Ascending aorta (tissue), 2 donors: ENCODE results near the gene KRTAP10-7. TPM values are rescaled to one million over a fixed set of nuclear protein-coding genes. Genes with fewer than 3 reads are reported as not detected.
"Not testable (repeated sequence)": the region's sequence is repeated elsewhere in the genome, so short reads cannot be mapped to it uniquely, and the experiment has no call there.

ENCODE experiments used
- DNase-seq, 2 donors: peaks; one replicate each; pipeline ENCODE4 v3.0.0-alpha.2; 2019; ENCODE audit warnings: low spot score in 2 of 2
- H3K27ac ChIP-seq, 2 donors: fragments of 200-600 bp; sonication (generic); one replicate each; pipeline ENCODE4 v1.5.1; 2016 to 2017; ENCODE audit warnings: mild to moderate bottlenecking in 1 of 2
- H3K27me3 ChIP-seq: fragments of 200-600 bp; sonication (generic); one replicate; pipeline ENCODE4 v1.5.1; 2017
- H3K36me3 ChIP-seq, 2 donors: fragments of 200-600 bp; sonication (generic); one replicate each; pipeline ENCODE4 v1.5.1; 2016
- H3K4me1 ChIP-seq, 2 donors: fragments of 200-600 bp; sonication (generic); one replicate each; pipeline ENCODE4 v1.5.1; 2016 to 2017; ENCODE audit warnings: mild to moderate bottlenecking in 1 of 2
- H3K4me3 ChIP-seq, 2 donors: fragments of 200-600 bp; sonication (generic); one replicate each; pipeline ENCODE4 v1.5.1; 2016 to 2017; ENCODE audit warnings: mild to moderate bottlenecking in 1 of 2
- H3K9me3 ChIP-seq, 2 donors: fragments of 200-600 bp; sonication (generic); one replicate each; pipeline ENCODE4 v1.5.1; 2016
- intact Hi-C: fragments of 100-400 bp; cut with DNase I; formaldehyde crosslinking; loops from one replicate; pipeline ENCODE4 v1.15.1; 2023
- total RNA-seq: library from RNA; depleted of rRNA; stranded (reverse); fragments of >200 nt; gene quantifications from one replicate; pipeline ENCODE4 v1.1.0, GENCODE V29; 2016
- TF ChIP-seq, protein P1 (sequence below), 3 experiments: fragments of 200-600 bp in 2 of 3; fragments of 450-650 bp in 1 of 3; sonication (generic) in 2 of 3; IDR thresholded peaks; one replicate each; pipeline ENCODE4 v1.5.1; 2016 to 2019; ENCODE audit warnings: antibody characterized with exemption in 3 of 3, mild to moderate bottlenecking in 1 of 3, moderate library complexity in 1 of 3

KRTAP10-7 gene
- total RNA-seq, 1 donor from 2014 or later, result not detected

DNA sequence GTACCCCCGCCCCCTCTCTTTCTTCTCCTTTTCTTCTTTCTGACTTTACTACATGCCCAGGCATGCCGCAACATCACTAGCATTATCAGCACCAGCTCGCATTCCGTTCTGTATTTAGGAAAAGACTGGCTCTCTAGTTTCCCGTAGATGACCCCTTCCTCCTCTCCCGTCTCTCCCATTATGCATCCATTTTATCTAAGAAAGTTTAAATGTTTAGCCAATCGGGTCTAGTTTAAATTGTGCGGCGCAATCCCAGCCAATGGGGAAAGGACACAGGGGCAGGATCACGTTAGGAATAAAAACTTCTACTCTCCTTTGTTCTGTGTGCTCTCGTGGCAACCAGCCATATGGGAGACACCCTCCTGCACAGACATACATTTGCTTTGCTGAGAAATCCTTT lies 2.3 kb upstream of the KRTAP10-7 start:
- Histone ChIP-seq H3K4me1 (no peaks in the 10 kb centered on the region), H3K9me3 (no peaks in the 10 kb centered on the region), H3K4me3 (no peak overlapping the region), H3K27me3 (no peaks in the 10 kb centered on the region), H3K27ac (no peak overlapping the region), H3K36me3 (no peaks in the 10 kb centered on the region)
- intact Hi-C loops, result no loop called here
- TF ChIP-seq, protein P1, sequence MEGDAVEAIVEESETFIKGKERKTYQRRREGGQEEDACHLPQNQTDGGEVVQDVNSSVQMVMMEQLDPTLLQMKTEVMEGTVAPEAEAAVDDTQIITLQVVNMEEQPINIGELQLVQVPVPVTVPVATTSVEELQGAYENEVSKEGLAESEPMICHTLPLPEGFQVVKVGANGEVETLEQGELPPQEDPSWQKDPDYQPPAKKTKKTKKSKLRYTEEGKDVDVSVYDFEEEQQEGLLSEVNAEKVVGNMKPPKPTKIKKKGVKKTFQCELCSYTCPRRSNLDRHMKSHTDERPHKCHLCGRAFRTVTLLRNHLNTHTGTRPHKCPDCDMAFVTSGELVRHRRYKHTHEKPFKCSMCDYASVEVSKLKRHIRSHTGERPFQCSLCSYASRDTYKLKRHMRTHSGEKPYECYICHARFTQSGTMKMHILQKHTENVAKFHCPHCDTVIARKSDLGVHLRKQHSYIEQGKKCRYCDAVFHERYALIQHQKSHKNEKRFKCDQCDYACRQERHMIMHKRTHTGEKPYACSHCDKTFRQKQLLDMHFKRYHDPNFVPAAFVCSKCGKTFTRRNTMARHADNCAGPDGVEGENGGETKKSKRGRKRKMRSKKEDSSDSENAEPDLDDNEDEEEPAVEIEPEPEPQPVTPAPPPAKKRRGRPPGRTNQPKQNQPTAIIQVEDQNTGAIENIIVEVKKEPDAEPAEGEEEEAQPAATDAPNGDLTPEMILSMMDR (IDR thresholded peaks at IDR 0.05), result no peak
- DNase-seq, result no peak

DNA sequence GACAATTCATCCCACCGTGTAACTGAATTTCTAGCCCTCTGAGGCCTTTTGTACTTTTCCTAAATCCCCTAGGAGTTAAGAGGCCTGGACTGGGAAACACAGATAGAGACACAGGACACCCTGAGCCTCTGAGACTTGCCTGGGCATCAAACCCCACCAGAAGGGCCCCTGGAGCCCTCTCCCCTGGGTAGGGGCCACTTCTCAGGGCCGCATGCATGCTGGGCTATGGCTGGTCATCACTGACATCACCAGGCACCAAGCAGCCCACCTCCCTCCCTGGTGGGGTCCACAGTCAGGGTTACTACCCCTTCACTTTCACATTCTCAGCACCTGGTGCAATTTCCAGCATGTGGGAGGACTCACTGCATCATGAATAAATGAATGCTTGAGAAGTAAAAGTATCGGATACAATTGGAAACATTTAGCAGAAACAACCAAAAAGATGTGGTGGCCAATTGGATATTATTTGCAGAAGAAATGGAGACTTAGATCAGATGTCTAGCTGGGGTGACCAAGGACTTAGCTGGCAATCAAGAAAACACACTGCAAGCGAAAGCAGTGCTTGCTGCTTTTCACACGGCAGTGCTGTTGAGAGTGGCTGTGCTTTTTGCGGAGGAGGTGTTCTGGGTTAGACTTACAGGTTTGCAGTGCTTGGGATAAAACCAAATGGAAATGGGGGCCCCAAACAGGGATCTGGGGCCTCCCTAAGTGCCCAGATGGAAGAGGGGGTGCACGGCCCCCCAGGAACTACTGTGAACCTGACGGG lies 950 bp upstream of the KRTAP10-7 start:
- Histone ChIP-seq H3K4me3 (no peak overlapping the region), H3K4me1 (no peaks in the 10 kb centered on the region), H3K36me3 (no peaks in the 10 kb centered on the region), H3K27me3 (no peaks in the 10 kb centered on the region), H3K27ac (no peak overlapping the region), H3K9me3 (no peaks in the 10 kb centered on the region)
- DNase-seq, result no peak
- intact Hi-C loops, result no loop called here
- TF ChIP-seq, protein P1 (IDR thresholded peaks at IDR 0.05), result no peak

DNA sequence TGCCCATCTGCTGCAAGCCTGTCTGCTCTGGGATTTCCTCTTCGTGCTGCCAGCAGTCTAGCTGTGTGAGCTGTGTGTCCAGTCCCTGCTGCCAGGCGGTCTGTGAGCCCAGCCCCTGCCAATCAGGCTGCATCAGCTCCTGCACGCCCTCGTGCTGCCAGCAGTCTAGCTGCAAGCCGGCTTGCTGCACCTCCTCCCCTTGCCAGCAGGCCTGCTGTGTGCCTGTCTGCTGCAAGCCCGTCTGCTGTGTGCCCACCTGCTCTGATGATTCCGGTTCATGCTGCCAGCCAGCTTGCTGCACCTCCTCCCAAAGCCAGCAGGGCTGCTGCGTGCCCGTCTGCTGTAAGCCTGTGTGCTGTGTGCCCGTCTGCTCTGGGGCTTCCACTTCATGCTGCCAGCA lies 694 bp downstream of the KRTAP10-7 start:
- intact Hi-C loops, DNase-seq: not testable (repeated sequence)

DNA sequence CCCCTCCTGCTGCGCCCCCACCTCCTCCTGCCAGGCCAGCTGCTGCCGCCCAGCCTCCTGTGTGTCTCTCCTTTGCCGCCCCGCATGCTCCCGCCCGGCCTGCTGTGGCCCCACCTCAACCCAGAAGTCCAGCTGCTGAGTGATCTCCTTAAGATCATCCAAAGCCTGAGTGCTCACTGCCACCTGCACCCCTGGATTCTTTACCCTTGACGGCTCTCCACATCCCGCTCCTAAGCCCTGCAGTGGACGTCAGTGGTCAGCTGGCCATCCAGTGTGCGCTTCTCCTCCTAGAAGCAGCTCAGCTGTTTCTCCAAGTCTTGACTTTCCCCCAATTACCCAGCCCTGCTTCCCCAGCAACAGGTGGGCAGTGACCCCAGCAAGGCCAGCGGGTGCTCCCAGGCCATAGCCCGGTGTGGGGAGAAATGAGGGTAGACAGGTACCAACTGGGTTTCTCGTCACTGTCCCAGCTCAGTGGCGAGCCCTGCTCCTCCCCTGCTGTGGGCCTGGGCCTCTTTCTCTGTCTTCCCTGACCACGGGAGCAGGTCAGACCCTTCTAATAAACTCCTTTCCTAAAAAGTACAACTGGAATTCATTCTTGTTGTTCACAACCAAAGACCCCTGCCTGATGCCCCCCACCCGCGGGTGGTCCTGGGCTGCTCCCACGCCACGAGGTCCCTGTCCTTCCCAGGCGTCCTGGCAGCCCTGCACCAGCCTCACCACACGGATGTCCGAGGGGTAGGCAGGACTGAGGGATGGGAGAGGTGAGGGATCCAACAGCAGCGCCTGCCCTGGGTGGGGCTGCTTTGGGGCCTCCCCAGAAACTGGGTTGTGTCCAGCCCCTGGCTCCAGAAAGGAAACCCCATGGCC lies 1.4 kb downstream of the KRTAP10-7 start:
- TF ChIP-seq, protein P1 (IDR thresholded peaks at IDR 0.05), result no peak
- no peaks in the 10 kb centered on the region for H3K4me1 ChIP-seq

More for the DNA sequence above, 694 bp downstream of the KRTAP10-7 start:
- not testable (repeated sequence) for H3K9me3 ChIP-seq, H3K4me3 ChIP-seq, H3K36me3 ChIP-seq, H3K27ac ChIP-seq, H3K27me3 ChIP-seq, H3K4me1 ChIP-seq

DNA sequence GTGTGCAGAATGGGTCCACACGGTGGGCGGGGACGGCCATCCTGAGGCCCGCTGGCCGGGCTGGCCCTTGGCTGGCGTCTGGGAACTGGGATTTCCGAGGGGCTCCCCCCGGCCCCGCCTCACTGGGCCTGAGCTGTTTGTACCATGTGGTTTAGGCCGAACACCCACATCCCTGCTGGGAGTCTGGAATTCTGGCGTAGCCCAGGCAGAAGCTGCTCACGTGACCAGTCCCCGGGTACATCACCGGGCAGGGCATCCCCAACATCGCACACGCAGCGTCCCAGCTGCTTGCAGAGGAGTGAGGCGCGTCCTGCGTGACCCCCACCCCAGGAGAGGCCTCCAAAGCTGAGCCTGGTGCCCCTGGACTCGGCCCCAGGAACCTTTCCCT lies 2.1 kb downstream of the KRTAP10-7 start:
- Histone ChIP-seq H3K27me3 (no peaks in the 10 kb centered on the region), H3K27ac (no peak overlapping the region), H3K36me3 (no peaks in the 10 kb centered on the region), H3K9me3 (no peaks in the 10 kb centered on the region), H3K4me1 (no peaks in the 10 kb centered on the region), H3K4me3 (no peak overlapping the region)
- TF ChIP-seq, protein P1 (IDR thresholded peaks at IDR 0.05), result no peak
- intact Hi-C loops, result no loop called here
- no peak for DNase-seq

More for the DNA sequence above, 1.4 kb downstream of the KRTAP10-7 start:
- Histone ChIP-seq H3K9me3 (no peaks in the 10 kb centered on the region), H3K27me3 (no peaks in the 10 kb centered on the region), H3K36me3 (no peaks in the 10 kb centered on the region), H3K4me3 (no peak overlapping the region), H3K27ac (no peak overlapping the region)
- intact Hi-C loops, result no loop called here
- no peak for DNase-seq
